ENCODE measurements around the gene RUNX1.
"Not testable (repeated sequence)": the region's sequence is repeated elsewhere in the genome, so short reads cannot be mapped to it uniquely, and the experiment has no call there.

RUNX1 gene

DNA sequence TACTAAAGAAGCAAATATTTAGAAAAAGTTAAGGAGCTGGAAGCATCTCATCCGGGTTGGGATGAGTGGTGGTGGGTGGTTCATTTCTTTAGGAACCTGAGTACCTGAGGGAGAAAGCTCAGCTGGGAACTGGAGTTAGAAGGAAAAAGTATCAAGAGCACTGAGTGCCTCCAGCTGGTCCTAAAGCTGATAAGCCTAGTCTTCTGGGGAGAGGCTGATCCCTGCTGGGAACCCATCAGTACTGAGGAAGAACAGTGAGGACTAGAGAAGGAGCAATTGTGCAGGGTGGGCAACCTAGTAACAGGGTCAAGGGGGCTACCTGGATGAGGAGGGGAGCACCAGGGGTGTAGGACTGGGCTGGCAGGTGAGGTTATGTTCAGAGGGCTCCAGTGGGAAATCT, 89.5 kb downstream of the RUNX1 start:
- H3K27ac ChIP-seq (ENCODE audit: low read depth, low read length, severe bottlenecking), result no peak overlapping the region
- H3K9me3 ChIP-seq (ENCODE audit: control insufficient read depth, low read length), result no peaks in the 10 kb centered on the region
- H3K36me3 ChIP-seq (ENCODE audit: control insufficient read depth, insufficient read depth, low read length), result no peaks in the 10 kb centered on the region
- H3K4me3 ChIP-seq (ENCODE audit: extremely low read depth, insufficient read depth, low read length, poor library complexity, severe bottlenecking), result no peak overlapping the region
- H3K4me1 ChIP-seq (ENCODE audit: control insufficient read depth, insufficient read depth, low read length, poor library complexity, severe bottlenecking), result peaks cover 2% of the 10 kb centered on the region
- WGBS, 2 experiments (ENCODE audit: insufficient coverage in 2 of 2), result 94 to 100% methylated on average over 1 of the region's 1 CpG

DNA sequence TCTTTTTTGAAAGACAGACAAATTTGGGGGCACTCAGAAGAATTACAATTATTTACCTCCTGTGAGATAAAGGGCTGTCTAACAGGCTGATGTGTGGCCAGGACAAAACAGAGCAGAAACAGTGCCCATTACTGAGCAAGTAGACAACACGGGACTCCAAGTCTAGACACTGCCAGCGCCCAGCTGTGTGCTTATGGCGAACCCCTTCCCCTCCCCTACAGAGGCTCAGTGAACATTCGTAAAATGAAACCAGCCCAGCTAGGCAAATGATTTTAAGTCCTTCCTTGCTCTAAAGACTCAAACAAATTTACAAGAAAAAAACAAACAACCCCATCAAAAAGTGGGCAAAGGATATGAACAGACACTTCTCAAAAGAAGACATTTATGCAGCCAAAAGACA, 91.1 kb downstream of the RUNX1 start:
- no peak overlapping the region for H3K27ac ChIP-seq (ENCODE audit: low read depth, low read length, severe bottlenecking)
- H3K4me3 ChIP-seq (ENCODE audit: extremely low read depth, insufficient read depth, low read length, poor library complexity, severe bottlenecking), result no peak overlapping the region
- H3K4me1 ChIP-seq (ENCODE audit: control insufficient read depth, insufficient read depth, low read length, poor library complexity, severe bottlenecking), result no peaks in the 10 kb centered on the region
- H3K36me3 ChIP-seq (ENCODE audit: control insufficient read depth, insufficient read depth, low read length), result no peaks in the 10 kb centered on the region
- WGBS, 2 experiments (ENCODE audit: insufficient coverage in 2 of 2), result 89 to 97% methylated on average over 3 to 4 of the region's 4 CpGs
- H3K9me3 ChIP-seq (ENCODE audit: control insufficient read depth, low read length), result no peaks in the 10 kb centered on the region

DNA sequence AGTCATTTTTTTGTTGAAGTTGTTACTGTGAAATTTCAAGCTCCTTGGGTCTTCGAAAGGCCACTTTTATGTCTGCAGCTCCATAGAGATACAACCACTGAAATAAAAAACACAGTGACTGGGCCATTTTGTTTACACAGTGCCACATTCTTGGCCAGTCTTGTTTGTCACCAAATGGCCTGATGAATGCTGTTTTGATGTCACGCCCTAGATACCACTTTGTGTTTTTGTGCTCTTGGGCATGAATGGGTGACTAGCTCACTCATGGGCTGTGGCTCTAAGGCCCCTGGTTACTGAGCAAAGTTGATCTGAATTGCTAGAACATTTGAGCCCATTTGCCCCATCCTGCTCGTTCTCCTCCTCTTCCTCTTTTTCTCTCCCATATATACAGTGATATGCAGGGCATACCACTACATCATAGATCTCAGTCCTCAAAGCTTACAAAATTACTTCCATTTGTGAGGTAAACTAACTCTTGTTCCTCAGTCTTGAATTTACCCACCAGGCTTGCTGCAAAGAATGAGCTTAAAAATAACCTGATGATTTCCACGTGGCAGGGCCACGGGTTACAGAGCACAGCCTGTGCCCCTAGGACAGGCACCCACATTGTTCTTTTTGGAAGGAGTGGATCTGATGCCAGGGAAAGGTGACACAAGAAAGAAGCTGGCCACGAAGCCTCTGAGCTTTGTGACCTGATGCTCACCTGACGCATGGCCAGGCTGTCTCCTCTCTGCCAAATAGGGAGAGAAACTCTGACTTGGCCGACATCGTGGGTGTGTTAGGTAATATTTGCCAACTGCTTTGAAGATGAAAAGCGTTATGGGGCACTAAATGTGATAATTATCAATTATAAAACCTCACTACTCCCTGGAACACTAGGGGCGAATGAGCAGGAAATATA, 92.4 kb downstream of the RUNX1 start:
- no peak overlapping the region for H3K4me3 ChIP-seq (ENCODE audit: extremely low read depth, insufficient read depth, low read length, poor library complexity, severe bottlenecking)
- no peak overlapping the region for H3K27ac ChIP-seq (ENCODE audit: low read depth, low read length, severe bottlenecking)
- 84 to 91% methylated on average over 6 to 7 of the region's 11 CpGs for WGBS, 2 experiments (ENCODE audit: insufficient coverage in 2 of 2)
- no peaks in the 10 kb centered on the region for H3K9me3 ChIP-seq (ENCODE audit: control insufficient read depth, low read length)
- no peaks in the 10 kb centered on the region for H3K36me3 ChIP-seq (ENCODE audit: control insufficient read depth, insufficient read depth, low read length)
- H3K4me1 ChIP-seq (ENCODE audit: control insufficient read depth, insufficient read depth, low read length, poor library complexity, severe bottlenecking), result no peaks in the 10 kb centered on the region

DNA sequence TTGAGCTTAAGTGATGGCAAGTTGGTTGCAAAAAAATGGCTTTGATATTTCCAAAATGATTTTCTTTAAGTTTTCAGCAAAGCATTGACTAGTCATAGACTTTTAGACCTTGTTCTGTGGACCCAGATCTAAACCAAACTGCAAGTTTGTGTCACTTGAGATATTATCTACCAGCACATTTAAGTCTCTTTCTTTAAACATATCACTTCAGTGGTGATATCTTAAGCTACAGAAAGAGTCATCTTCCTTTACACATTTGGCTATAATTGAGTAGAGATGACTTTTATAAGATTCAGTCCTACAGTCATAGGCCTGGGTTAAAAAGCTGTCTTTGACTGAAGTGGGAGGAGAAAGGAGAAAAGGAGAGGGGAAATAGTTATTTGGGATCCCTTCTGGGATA, 95.2 kb downstream of the RUNX1 start:
- Histone ChIP-seq H3K4me1 (ENCODE audit: control insufficient read depth, insufficient read depth, low read length, poor library complexity, severe bottlenecking) (no peaks in the 10 kb centered on the region), H3K4me3 (ENCODE audit: extremely low read depth, insufficient read depth, low read length, poor library complexity, severe bottlenecking) (no peak overlapping the region), H3K9me3 (ENCODE audit: control insufficient read depth, low read length) (no peaks in the 10 kb centered on the region), H3K36me3 (ENCODE audit: control insufficient read depth, insufficient read depth, low read length) (no peaks in the 10 kb centered on the region), H3K27ac (ENCODE audit: low read depth, low read length, severe bottlenecking) (no peak overlapping the region)

DNA sequence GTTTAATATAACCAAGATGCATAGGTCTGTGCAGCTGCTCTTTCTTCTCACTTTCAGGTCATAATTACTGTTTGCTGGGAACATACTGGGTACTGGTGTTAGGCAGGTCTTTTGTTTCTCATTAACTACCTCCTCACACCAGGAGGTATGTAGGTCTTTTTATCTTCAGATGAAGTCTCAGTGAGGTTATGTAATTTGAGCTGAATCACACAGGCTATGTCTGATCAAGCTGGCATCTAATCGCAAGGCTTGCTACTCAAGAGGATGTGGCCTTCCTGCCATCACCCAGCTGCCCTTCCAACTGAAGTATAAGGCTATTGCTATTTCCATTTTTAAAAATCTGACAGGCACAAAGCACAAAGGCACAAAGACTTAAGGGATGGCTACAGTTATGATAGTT, 96.4 kb downstream of the RUNX1 start:
- Histone ChIP-seq H3K4me1 (ENCODE audit: control insufficient read depth, insufficient read depth, low read length, poor library complexity, severe bottlenecking) (no peaks in the 10 kb centered on the region), H3K4me3 (ENCODE audit: extremely low read depth, insufficient read depth, low read length, poor library complexity, severe bottlenecking) (no peak overlapping the region), H3K27ac (ENCODE audit: low read depth, low read length, severe bottlenecking) (no peak overlapping the region), H3K9me3 (ENCODE audit: control insufficient read depth, low read length) (no peaks in the 10 kb centered on the region), H3K36me3 (ENCODE audit: control insufficient read depth, insufficient read depth, low read length) (no peaks in the 10 kb centered on the region)
- 67% methylated on average over 1 of the region's 1 CpG; no CpG with 5 or more reads in 1 of the 2 experiments for WGBS, 2 experiments (ENCODE audit: insufficient coverage in 2 of 2)

DNA sequence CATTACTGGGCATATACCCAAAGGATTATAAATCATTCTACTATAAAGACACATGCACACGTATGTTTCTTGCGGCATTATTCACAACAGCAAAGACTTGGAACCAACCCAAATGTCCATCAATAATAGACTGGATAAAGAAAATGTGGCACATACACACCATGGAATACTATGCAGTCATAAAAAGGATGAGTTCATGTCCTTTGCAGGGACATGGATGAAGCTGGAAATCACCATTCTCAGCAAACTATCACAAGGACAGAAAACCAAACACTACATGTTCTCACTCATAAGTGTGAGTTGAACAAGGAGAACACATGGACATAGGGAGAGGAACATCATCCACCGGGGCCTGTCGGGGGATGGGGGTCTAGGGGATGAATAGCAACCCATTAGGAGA, 97.2 kb downstream of the RUNX1 start:
- not testable (repeated sequence) for H3K4me1 ChIP-seq (ENCODE audit: control insufficient read depth, insufficient read depth, low read length, poor library complexity, severe bottlenecking); H3K9me3 ChIP-seq (ENCODE audit: control insufficient read depth, low read length); H3K27ac ChIP-seq (ENCODE audit: low read depth, low read length, severe bottlenecking); H3K4me3 ChIP-seq (ENCODE audit: extremely low read depth, insufficient read depth, low read length, poor library complexity, severe bottlenecking); H3K36me3 ChIP-seq (ENCODE audit: control insufficient read depth, insufficient read depth, low read length)
- 80 to 100% methylated on average over 1 to 2 of the region's 4 CpGs for WGBS, 2 experiments (ENCODE audit: insufficient coverage in 2 of 2)

DNA sequence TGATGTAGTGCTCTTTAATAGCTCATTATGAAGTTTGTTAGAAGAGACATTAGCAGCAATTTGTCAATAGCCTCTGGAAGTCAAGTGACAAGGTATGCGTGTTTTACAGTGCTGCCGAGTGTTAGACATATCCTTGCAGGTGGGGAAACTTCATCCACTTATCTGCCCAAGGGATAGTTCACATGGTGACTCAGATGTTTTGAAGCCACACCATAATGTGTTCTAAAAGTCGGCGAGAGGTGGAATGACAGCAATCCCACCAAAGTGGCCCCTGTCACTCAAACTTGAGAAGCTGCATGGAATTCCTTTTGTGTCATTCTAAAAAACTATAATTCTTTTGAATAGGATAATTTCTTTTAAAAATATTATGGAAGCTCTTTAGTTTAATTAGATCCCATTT, 98.1 kb downstream of the RUNX1 start:
- H3K36me3 ChIP-seq (ENCODE audit: control insufficient read depth, insufficient read depth, low read length), result no peaks in the 10 kb centered on the region
- WGBS, 2 experiments (ENCODE audit: insufficient coverage in 2 of 2), result 87 to 93% methylated on average over 2 to 4 of the region's 4 CpGs
- no peaks in the 10 kb centered on the region for H3K4me1 ChIP-seq (ENCODE audit: control insufficient read depth, insufficient read depth, low read length, poor library complexity, severe bottlenecking)
- H3K4me3 ChIP-seq (ENCODE audit: extremely low read depth, insufficient read depth, low read length, poor library complexity, severe bottlenecking), result no peak overlapping the region
- no peaks in the 10 kb centered on the region for H3K9me3 ChIP-seq (ENCODE audit: control insufficient read depth, low read length)
- no peak overlapping the region for H3K27ac ChIP-seq (ENCODE audit: low read depth, low read length, severe bottlenecking)

DNA sequence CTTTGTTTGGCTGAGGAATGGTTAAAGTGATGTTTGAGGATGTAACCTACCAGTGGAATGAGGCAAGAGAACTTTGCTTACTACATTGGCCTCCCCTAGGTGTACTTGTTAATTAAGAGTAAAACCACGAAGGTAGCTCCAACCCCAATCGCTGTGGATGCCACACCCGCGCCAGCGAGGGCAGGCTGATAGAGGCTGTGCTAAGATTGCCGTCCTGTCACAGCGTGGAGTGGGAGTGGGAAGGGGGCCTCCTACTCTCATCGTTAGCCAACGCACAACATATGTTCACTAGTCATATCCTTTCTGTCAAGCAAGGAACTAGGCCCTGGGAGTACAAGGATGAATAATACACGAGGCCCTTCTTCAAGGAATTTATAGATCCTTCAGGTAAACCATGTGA, 99.6 kb downstream of the RUNX1 start:
- H3K27ac ChIP-seq (ENCODE audit: low read depth, low read length, severe bottlenecking), result no peak overlapping the region
- WGBS, 2 experiments (ENCODE audit: insufficient coverage in 2 of 2), result 86 to 93% methylated on average over 1 to 5 of the region's 10 CpGs
- no peaks in the 10 kb centered on the region for H3K4me1 ChIP-seq (ENCODE audit: control insufficient read depth, insufficient read depth, low read length, poor library complexity, severe bottlenecking)
- no peaks in the 10 kb centered on the region for H3K9me3 ChIP-seq (ENCODE audit: control insufficient read depth, low read length)
- no peak overlapping the region for H3K4me3 ChIP-seq (ENCODE audit: extremely low read depth, insufficient read depth, low read length, poor library complexity, severe bottlenecking)
- no peaks in the 10 kb centered on the region for H3K36me3 ChIP-seq (ENCODE audit: control insufficient read depth, insufficient read depth, low read length)

DNA sequence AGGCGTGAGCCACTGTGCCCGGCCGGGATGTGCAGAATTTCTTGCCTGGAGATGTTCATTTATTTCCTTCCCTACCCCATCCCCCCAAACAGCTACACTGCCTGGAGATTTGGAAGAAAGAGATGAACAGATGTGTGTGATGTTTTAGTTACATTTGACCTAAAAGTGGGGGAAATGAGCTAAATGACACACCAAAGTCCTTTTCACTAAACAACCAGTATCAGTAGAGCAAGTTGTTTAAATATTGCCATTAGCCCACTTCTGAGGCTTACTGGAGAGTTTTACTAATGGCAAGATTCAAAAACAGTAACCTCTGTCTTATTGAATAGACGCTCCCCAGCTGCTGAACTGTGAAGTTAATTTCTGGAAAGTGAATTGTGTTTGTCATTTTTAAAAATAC, 100.1 kb downstream of the RUNX1 start:
- H3K27ac ChIP-seq (ENCODE audit: low read depth, low read length, severe bottlenecking), result no peak overlapping the region
- H3K4me3 ChIP-seq (ENCODE audit: extremely low read depth, insufficient read depth, low read length, poor library complexity, severe bottlenecking), result no peak overlapping the region
- 88 to 90% methylated on average over 1 to 3 of the region's 4 CpGs for WGBS, 2 experiments (ENCODE audit: insufficient coverage in 2 of 2)
- no peaks in the 10 kb centered on the region for H3K4me1 ChIP-seq (ENCODE audit: control insufficient read depth, insufficient read depth, low read length, poor library complexity, severe bottlenecking)
- H3K36me3 ChIP-seq (ENCODE audit: control insufficient read depth, insufficient read depth, low read length), result no peaks in the 10 kb centered on the region
- no peaks in the 10 kb centered on the region for H3K9me3 ChIP-seq (ENCODE audit: control insufficient read depth, low read length)

DNA sequence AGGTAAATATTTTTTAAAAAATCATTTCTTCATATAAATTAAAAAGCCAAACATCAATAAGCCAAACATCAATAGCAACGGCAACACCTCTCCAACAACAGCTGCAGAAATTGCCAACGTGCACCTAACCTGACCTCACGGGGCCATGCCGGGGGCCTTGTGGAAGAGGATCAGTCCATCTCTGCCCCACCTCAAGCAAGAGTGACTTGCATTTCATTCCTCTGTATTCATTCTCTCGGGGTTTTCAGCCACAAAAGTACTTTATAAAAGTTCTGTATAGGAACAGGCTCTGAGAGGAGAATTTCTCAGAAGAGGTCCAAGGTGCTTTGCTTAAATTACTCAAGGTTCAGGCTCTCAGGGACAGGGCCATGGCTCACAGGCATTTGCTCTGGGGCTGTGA, 100.9 kb downstream of the RUNX1 start:
- Histone ChIP-seq H3K27ac (ENCODE audit: low read depth, low read length, severe bottlenecking) (no peak overlapping the region), H3K36me3 (ENCODE audit: control insufficient read depth, insufficient read depth, low read length) (no peaks in the 10 kb centered on the region)
- WGBS, 2 experiments (ENCODE audit: insufficient coverage in 2 of 2), result 95 to 100% methylated on average over 3 to 4 of the region's 5 CpGs

DNA sequence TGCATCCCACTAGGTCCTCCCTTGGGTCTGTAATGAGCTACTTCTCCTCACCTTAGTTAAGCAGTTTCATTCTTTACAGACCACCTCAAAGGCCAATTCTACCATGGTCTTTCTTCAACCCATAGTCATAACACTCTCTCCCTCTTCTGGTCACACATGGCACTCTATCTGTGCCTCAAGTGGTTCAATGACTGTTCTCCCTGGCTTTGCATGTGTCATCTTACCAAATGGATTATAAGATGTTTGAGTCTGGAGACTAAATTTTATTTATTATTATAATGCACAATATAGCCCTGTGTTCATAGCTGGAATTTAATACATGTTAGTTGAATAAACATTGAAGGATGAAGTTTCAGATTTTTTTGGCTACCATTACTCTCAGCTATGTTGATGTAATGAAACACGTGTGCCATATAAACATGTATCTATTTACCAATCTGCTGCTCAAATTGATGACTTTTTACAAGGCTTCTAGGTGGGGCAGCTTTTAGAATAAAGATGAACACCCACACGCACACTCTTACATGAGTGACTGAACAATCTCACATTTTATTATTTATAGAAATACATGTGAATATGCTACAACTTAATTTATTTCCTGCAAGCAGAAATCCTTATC, 102.1 kb downstream of the RUNX1 start:
- 100% methylated on average over 1 of the region's 2 CpGs; no CpG with 5 or more reads in 1 of the 2 experiments for WGBS, 2 experiments (ENCODE audit: insufficient coverage in 2 of 2)
- Histone ChIP-seq H3K4me3 (ENCODE audit: extremely low read depth, insufficient read depth, low read length, poor library complexity, severe bottlenecking) (no peak overlapping the region), H3K27ac (ENCODE audit: low read depth, low read length, severe bottlenecking) (no peak overlapping the region), H3K9me3 (ENCODE audit: control insufficient read depth, low read length) (no peaks in the 10 kb centered on the region), H3K4me1 (ENCODE audit: control insufficient read depth, insufficient read depth, low read length, poor library complexity, severe bottlenecking) (no peaks in the 10 kb centered on the region), H3K36me3 (ENCODE audit: control insufficient read depth, insufficient read depth, low read length) (no peaks in the 10 kb centered on the region)

More for the DNA sequence above, 100.9 kb downstream of the RUNX1 start:
- H3K4me3 ChIP-seq (ENCODE audit: extremely low read depth, insufficient read depth, low read length, poor library complexity, severe bottlenecking), result no peak overlapping the region
- no peaks in the 10 kb centered on the region for H3K4me1 ChIP-seq (ENCODE audit: control insufficient read depth, insufficient read depth, low read length, poor library complexity, severe bottlenecking)
- no peaks in the 10 kb centered on the region for H3K9me3 ChIP-seq (ENCODE audit: control insufficient read depth, low read length)
